ENCODE results near the gene BCLAF3.

Gene BCLAF3

GRCh38 chrX:20007962-20008622, 17.2 kb upstream of the BCLAF3 start:
- H3K4me3 ChIP-seq (ENCODE audit: low read depth, low read length), result no peak overlapping the region
- TF ChIP-seq CTCF (IDR thresholded peaks at IDR 0.05; ENCODE audit: insufficient read depth, low read length, missing control alignments), result no peak
- ChIA-PET POLR2A (no interaction called here), CTCF (interaction anchor here (1.9 kb wide), 1 partner anchor 17 kb away, joined by 5 read pairs; the partner anchor contains the start of gene BCLAF3)
- no peak for DNase-seq (ENCODE audit: low read depth, low spot score)

GRCh38 chrX:20005883-20006282, 15.0 kb upstream of the BCLAF3 start:
- TF ChIP-seq CTCF (IDR thresholded peaks at IDR 0.05; ENCODE audit: insufficient read depth, low read length, missing control alignments), result no peak
- ChIA-PET POLR2A (no interaction called here), CTCF (interaction anchor here (2.3 kb wide), 1 partner anchor 14 kb away, joined by 9 read pairs; no protein-coding TSS in a partner anchor)
- no peak overlapping the region for H3K4me3 ChIP-seq (ENCODE audit: low read depth, low read length)
- DNase-seq (ENCODE audit: low read depth, low spot score), result no peak

GRCh38 chrX:20001588-20001987, 10.7 kb upstream of the BCLAF3 start:
- no peak for TF ChIP-seq CTCF (IDR thresholded peaks at IDR 0.05; ENCODE audit: insufficient read depth, low read length, missing control alignments)
- ChIA-PET CTCF (no interaction called here), POLR2A (no interaction called here)
- DNase-seq (ENCODE audit: low read depth, low spot score), result no peak
- H3K4me3 ChIP-seq (ENCODE audit: low read depth, low read length), result no peak overlapping the region

GRCh38 chrX:19991350-19991718, 473 bp upstream of the BCLAF3 start:
- CTCF ChIA-PET, result interaction anchor here (0.7 to 2.4 kb wide), 15 partner anchors 8 to 86 kb away, joined by 3 to 9 read pairs (median 3); no protein-coding TSS in a partner anchor
- H3K4me3 ChIP-seq (ENCODE audit: low read depth, low read length), result peak overlapping the region; percentile 49

GRCh38 chrX:19990151-19990555, 708 bp downstream of the BCLAF3 start:
- TF ChIP-seq CTCF (IDR thresholded peaks at IDR 0.05; ENCODE audit: insufficient read depth, low read length, missing control alignments), result no peak
- CTCF ChIA-PET, result interaction anchor here (1.8 to 2.4 kb wide), 2 partner anchors 27 to 85 kb away, joined by 6 to 8 read pairs; no protein-coding TSS in a partner anchor
- H3K4me3 ChIP-seq (ENCODE audit: low read depth, low read length), result peak overlapping the region; percentile 65
- POLR2A ChIA-PET, result no interaction called here
- DNase-seq (ENCODE audit: low read depth, low spot score), result no peak

More at GRCh38 chrX:19991350-19991718, 473 bp upstream of the BCLAF3 start:
- POLR2A ChIA-PET, result no interaction called here
- no peak for DNase-seq (ENCODE audit: low read depth, low spot score)
- TF ChIP-seq CTCF (IDR thresholded peaks at IDR 0.05; ENCODE audit: insufficient read depth, low read length, missing control alignments), result no peak

GRCh38 chrX:19987856-19988255, 3.0 kb downstream of the BCLAF3 start:
- CTCF ChIA-PET, result interaction anchor here (1.4 kb wide), 1 partner anchor 83 kb away, joined by 6 read pairs; no protein-coding TSS in a partner anchor
- no peak overlapping the region for H3K4me3 ChIP-seq (ENCODE audit: low read depth, low read length)
- no peak for TF ChIP-seq CTCF (IDR thresholded peaks at IDR 0.05; ENCODE audit: insufficient read depth, low read length, missing control alignments)
- POLR2A ChIA-PET, result no interaction called here
- DNase-seq (ENCODE audit: low read depth, low spot score), result no peak
